MM.1S (cell line): ENCODE results near the gene SEC14L2.

Experiments
- CTCF ChIP-seq: fragments of 300-600 bp; sonication (generic); IDR thresholded peaks from 2 replicates; pipeline ENCODE4 v1.5.1; 2016; ENCODE audit warnings: antibody characterized with exemption, low read length, mixed read lengths
- EZH2 ChIP-seq: fragments of 300-600 bp; sonication (generic); optimal IDR thresholded peaks from 2 replicates; pipeline ENCODE3; 2017; ENCODE audit warnings: low read depth, mild to moderate bottlenecking, antibody characterized with exemption, low read length, mixed read lengths
- EZH2phosphoT487 ChIP-seq: fragments of 300-600 bp; sonication (generic); IDR thresholded peaks from 2 replicates; pipeline ENCODE4 v1.6.1; 2018; ENCODE audit warnings: antibody characterized with exemption, low read length

GRCh38 chr22:30414525-30415047 lies 17.8 kb downstream of the SEC14L2 start:
- TF ChIP-seq CTCF (no peak), EZH2 (no peak), EZH2phosphoT487 (no peak)
